Measurements from ENCODE around the gene SKOR2.

Gene SKOR2

GRCh38 chr18:47251289-47252120 lies at the start of gene SKOR2:
SKOR2 (minus strand) TSS chr18:47251660; CDS start chr18:47249183, 2,477 bp downstream.
- no peak for DNase-seq

GRCh38 chr18:47296462-47296861 lies 45.0 kb upstream of the SKOR2 start:
- DNase-seq: no peak

DNA sequence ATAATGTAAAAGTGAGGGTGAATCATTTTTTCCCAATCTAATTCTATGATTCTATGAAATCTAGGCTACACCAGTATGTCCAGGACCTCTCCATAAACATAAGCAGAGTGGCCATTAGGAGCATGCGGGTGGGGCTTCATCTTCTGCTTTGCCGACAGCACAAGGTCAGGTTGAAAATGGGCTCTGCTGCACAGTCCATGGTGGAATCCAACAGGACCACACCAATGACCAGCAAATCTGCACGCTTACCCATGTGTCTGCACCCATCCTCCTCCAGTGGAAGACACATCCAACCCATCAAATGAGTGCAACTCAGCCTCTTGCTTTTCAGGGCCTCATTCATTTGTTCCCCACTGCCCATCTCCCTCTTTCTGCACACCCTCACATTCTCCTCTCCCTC lies 43.3 kb upstream of the SKOR2 start:
- no peak for DNase-seq

- DNase-seq: no peak
These were observed 37.3 kb upstream of the SKOR2 start for GRCh38 chr18:47288741-47289140.

- DNase-seq: no peak
These were observed 36.6 kb upstream of the SKOR2 start for GRCh38 chr18:47287911-47288585.

DNA sequence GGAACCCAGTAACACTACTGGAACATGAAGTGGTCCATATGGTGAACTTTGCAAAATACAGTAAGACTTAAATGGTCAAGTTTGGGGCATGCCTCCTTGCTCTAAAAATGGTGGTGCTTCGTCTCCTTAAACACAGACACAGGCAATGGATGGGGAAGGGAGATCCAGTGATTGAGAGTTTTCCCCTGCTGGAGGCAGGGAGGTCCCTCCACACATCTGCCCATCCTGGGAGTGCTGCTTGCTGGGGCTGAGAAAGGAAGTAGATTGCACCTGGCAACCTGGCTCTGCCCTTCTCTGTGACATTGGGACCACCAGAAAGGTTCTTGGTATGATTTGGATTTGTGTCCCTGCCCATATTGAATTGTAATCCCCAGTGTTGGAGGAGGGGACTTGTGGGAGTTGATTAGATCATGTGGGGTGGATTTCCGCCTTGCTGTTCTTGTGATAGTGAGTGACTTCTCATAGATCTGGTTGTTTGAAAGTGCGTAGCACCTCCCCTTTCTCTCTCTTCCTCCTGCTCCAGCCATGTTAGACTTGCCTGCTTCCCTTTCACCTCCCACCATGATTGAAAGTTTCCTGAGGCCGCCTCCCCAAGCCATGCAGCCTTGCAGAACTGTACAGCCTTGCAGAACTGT lies 35.4 kb upstream of the SKOR2 start:
- DNase-seq: no peak

GRCh38 chr18:47285456-47285855 lies 34.0 kb upstream of the SKOR2 start:
- no peak for DNase-seq

- DNase-seq: no peak
These were observed 33.4 kb upstream of the SKOR2 start for GRCh38 chr18:47284721-47285395.

GRCh38 chr18:47283476-47283875 lies 32.0 kb upstream of the SKOR2 start:
- no peak for DNase-seq

DNA sequence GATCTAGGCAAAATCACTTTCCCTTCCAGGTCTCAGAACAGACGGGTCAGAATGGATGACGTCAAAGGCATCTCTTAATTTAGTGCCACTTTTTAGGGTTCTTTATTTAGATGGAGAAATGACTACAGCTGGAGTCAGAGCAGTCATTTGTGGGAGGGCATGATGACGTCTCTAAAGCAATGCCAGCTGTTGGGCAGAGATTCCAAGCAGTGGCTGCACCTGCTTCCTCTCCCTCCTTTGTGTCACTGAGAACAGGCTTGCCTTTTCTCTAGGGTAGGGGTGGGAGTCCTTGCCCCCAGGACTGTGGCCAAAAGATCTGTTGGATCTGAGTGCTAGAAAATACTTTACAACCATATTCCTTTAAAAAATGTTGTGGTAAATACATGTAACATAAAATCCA lies 28.7 kb upstream of the SKOR2 start:
- no peak for DNase-seq

GRCh38 chr18:47274961-47275360 lies 23.5 kb upstream of the SKOR2 start:
- DNase-seq: no peak

DNA sequence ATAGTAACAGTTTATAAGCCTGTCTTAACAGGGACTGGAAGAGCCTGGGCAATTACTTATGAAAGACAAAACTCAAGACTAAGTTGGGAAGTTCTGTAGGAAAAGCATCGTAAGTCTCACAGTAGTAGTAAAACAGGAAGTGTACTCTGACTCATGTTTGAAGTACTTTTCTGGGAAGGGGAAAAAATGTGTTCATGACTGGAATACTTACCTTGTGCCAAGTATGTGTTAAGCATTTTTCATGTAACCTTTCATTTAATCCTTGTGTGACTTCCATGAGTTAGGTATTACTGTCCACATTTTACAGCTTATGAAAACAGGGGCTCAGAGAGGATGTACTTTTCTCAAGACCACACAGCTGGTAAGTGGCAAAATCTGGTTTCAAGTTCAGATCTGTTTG lies 13.7 kb upstream of the SKOR2 start:
- DNase-seq: no peak

DNA sequence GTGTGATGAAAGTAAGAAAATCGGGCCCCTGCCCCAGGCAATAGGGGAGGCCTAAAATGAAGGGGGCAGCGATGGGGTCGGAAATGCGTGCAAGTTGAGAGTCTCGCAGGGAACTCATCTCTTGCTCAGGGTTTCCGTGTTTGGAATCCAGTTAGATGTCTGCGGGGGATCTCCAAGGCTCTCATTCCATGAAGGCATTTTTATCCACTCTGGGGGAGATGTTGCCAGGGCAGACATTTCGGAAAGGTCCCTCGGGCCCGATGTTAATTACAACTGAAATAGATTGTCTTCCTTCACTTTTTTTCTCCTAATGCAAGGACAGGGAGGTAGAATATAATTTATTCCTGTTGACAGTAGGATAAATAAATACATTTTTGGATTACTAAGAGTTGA lies 12.8 kb upstream of the SKOR2 start:
- no peak for DNase-seq

DNA sequence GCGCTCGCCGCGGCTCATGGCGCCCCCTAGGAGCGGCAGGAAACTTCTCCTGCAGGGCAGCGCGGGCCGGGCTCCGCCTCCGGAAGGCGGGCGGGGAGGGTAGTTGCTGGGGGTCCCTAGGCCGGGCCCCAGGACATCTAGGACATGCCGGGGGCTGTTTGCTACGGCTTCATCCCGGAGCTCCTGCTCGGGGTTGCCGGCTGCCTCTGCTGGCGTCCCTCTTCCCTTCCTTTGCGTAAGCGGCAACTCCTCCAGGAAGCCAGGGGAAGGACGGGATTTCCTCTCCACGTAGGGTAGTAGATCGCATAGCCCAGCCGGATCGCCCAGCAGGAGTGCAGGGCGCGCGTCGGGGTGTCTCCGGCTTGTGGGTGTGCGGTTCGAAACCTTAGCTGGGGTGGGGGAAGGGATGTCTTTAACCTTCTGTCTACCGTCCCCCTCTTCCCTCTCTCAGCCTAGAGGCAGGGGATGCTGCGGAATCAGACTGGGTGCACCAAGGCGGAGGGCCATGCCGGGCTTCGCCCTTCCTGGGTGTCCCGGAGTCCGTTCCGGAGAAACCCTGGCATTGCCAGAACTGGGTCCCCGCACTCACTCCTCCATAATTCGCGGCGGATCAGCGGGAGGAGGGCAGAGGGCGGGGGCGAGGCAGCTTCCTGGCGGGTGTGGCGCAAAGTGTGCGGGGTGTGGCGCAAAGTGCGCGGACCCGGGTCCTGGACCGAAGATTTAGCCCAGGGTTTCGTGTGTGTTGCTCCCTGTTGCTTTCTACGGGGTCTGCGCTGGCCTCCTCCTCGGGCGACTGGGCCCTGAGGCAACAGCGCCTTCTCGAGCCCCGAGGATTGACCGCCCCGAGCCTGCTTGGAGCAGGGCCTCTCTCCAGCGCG lies 12.2 kb upstream of the SKOR2 start:
- DNase-seq: no peak

GRCh38 chr18:47263150-47263429 lies 11.6 kb upstream of the SKOR2 start:
- no peak for DNase-seq

- DNase-seq: no peak
These were observed 11.1 kb upstream of the SKOR2 start for GRCh38 chr18:47262301-47263149.

DNA sequence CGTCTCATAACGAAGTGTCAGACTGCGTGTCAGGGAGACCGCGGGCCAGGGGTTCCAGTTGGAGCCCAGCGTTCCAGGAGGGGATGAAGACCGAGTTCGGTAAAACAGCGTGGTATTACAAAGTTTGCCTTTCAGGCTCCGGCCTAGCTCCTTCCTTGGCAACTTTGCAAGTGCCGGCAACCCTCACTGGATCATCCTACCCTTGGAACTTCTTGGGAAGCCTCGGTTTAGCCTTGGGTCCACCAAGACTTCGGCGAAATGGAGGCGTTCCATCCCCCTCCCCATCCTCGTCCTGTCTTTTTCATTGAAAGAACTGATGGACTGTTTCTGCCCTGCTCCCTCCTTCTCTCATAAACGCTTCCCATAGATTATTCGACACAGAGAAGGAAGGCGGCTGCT lies 10.4 kb upstream of the SKOR2 start:
- no peak for DNase-seq

- DNase-seq: no peak
These were observed 9.7 kb upstream of the SKOR2 start for GRCh38 chr18:47260924-47261701.

- no peak for DNase-seq
These were observed 8.9 kb upstream of the SKOR2 start for GRCh38 chr18:47260120-47260923.

- DNase-seq: no peak
These were observed 3.0 kb upstream of the SKOR2 start for GRCh38 chr18:47254341-47254939.

Data from NCI-H1048 (cell line).